ENCODE data around the gene ZNF785.
"Not testable (repeated sequence)": the region's sequence is repeated elsewhere in the genome, so short reads cannot be mapped to it uniquely, and the experiment has no call there.

Gene ZNF785

DNA sequence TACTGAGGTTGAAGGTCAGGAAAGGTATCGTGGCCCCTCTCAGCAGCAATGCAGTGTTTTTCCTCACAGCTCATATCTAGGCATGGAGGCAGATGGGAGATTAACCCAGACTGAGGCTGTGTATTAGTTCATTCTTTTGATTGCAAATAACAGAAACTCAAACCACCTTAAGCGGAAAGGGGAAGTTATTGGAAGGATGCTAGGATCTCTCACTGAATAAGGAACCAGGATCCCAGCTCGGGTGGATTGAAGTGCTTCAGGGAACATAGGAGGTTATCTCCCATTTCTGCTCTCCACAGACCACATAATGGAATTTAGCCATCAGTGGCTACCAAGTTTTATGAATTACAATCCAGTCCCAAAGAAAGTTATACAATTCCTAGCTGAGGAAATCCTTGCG, 16.5 kb upstream of the ZNF785 start:
- DNase-seq, result no peak

DNA sequence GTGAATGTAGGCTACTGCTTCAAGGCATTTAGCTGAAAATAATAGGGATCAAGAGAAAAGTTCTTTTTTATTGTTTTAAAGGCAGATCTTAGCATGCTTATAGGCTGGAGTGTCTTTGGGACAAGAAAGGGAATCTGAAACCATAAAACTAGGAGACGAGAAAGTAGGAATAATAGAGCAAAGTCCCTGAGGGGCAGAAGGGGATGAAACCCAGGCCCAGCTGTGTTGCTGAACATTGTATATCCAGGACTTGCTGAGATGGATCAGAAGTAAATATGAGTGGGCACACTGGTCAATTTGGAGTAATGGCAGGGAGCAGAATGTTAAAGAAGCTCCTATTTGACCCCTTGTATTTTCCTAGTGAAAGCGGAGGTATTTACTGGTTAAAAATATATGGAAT, 15.4 kb upstream of the ZNF785 start:
- DNase-seq, result no peak

DNA sequence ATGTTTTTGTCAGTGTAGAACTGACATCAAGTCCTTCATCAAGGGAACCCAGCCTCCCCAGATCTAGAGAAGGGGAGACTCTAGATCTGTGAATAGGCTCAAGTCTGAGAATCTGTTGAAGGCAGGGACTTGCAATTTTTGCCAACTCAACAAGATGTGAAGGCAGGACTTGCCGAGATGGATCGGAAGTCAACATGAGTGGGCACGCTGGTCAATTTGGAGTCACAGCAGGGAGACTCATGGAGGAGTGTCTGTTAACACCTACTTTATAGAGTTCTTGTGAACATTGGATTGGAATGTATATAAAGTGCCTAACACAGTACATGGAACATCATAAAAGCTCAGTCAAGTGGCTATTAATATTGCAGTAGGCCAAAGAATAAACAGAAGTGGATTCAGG, 14.7 kb upstream of the ZNF785 start:
- DNase-seq, result no peak

DNA sequence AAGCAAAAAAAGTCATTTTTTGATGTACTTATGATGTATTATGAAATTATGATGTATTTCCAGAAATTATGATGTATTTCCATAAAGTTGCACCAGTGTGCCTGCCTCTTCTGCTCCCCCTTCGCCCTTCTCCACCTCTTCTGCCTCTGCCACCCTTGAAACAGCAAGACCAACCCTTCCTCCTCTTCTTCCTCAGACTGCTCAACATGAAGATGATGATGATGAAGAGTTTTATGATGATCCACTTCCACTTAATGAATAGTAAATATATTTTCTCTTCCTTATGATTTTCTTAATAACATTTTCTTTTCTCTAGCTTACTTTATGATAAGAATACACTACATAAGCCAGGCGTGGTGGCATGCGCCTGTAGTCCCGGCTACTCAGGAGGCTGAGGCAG, 7.4 kb upstream of the ZNF785 start:
- no peak for DNase-seq

DNA sequence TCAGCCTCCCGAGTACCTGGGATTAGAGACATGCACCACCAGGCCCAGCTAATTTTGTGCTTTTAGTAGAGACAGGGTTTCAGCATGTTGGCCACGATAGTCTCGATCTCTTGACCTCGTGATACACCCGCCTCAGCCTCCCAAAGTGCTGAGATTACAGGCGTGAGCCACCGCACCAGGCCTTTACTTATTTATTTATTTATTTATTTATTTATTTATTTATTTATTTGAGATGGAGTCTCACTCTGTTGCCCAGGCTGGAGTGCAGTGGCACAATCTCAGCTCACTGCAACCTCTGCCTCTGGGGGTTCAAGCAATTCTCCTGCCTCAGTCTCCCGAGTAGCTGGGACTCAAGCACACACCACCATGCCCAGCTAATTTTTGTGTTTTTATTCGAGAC, 5.4 kb upstream of the ZNF785 start:
- DNase-seq, result not testable (repeated sequence)

DNA sequence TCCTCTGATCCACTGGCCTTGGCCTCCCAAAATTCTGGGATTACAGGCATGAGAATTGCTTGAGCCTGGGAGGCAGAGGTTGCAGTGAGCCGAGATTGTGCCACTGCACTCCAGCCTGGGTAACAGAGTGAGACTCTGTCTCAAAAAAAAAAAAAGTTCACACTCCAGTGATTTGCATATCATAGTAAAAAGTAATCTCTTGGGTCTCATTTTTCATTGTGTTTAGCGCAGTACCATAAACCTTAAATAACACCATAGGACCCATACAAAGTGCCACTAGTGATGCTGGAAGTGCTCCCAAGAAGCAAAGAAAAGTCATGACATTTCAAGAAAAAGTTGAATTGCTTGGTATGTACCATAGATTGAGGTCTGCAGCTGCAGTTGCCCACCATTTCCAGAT, 4.1 kb upstream of the ZNF785 start:
- DNase-seq, result not testable (repeated sequence)

DNA sequence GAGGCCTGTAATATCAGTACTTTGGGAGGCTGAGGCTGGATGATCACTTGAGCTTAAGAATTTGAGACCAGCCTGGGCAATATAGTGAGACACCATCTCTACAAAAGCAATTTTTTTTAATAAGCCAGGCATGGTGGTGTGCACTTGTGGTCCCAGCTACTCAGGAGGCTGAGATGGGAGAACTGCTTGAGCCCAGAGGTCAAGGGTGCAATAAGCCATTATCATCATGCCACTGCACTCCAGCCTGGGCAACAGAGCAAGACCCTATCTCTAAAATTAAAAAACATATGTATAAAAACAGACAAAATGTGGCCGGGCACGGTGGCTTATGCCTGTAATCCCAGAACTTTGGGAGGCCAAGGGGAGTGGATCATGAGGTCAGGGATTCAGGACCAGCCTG, 3.2 kb upstream of the ZNF785 start:
- no peak for DNase-seq

DNA sequence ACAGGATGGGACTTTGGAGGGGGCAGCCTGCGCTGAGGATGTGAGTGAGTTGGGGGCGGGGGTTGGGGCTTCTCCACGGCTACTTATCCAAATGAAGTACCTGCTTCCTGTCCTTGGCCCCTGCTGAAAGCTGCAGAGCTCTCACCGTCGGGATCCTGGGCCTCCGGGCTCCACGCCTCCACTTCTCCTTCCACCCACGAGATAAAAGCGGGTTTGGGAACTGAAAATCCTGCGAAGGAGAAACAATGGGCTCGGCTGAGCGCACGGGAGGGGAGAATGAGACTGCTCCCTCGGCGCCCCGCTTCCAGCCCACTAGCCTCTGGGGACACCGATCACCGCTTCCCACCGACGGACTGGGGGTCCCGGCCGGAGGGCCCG, 486 bp downstream of the ZNF785 start:
- DNase-seq, result peak; percentile 17

DNA sequence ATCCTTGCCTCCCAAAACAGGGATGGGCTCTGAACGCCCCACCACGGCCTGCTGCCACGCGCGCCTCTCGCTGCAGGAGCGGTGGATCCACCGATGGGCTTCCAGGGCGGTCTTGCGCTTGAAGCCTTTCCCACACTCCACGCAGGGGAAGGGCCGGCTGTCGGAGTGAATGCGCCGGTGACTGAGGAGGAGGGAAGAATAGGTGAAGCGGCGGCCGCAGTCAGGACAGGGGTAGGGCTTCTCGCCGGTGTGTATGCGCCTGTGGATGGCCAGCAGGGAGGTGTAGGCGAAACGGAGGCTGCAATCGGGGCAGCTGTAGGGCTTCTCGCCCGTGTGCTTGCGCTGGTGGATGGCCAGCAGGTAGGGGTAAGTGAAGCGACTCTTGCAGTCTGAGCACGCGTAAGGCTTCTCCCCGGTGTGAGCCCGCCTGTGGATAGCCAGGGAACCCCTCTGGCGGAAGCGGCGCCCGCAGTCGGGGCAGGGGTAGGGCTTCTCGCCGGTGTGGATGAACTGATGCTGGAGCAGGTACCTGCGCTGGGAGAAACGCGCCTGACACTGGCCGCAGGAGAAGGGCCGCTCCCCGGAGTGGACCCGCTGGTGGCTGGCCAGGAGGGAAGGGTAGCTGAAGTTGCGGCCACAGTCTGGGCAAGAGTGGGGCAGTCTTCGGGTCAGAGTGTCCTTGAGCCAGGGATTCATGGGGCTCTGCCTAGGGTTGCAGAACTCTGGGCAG, 2.7 kb downstream of the ZNF785 start:
- DNase-seq, result no peak

DNA sequence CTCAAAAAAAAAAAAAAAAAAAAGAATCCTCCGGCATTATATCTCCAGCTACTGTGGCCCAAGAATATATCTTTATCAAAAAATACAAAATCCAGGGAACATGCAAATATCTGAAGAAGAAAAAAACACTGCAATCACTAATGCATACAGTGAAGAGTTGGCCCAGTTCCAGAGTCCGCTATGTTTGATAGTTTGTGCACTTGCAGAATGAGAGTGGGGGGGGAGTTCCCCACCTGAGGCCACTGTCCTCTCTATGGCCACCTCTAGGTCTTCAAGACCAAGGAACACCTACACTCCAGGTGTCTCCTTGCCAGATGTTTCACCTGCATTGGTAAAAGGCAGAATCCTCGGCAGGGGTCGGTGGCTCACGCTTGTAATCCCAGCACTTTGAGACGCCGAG, 4.0 kb downstream of the ZNF785 start:
- no peak for DNase-seq

DNA sequence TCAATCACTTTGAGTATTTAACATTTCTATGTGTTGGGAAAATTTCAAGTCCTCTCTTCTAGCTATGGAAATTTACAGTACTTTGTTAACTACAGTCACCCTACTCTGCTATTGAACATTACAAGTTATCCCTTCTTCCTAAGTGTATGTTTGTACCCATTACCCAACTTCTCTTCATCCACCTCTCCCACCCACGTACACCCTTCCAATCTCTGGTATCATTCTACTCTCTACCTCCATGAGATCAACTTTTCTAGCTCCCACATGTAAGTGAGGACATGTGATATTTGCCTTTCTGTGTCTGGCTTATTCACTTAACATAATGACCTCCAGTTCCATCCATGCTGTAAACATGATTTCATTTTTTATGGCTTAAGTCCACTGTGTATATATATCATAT, 10.8 kb downstream of the ZNF785 start:
- no peak for DNase-seq

DNA sequence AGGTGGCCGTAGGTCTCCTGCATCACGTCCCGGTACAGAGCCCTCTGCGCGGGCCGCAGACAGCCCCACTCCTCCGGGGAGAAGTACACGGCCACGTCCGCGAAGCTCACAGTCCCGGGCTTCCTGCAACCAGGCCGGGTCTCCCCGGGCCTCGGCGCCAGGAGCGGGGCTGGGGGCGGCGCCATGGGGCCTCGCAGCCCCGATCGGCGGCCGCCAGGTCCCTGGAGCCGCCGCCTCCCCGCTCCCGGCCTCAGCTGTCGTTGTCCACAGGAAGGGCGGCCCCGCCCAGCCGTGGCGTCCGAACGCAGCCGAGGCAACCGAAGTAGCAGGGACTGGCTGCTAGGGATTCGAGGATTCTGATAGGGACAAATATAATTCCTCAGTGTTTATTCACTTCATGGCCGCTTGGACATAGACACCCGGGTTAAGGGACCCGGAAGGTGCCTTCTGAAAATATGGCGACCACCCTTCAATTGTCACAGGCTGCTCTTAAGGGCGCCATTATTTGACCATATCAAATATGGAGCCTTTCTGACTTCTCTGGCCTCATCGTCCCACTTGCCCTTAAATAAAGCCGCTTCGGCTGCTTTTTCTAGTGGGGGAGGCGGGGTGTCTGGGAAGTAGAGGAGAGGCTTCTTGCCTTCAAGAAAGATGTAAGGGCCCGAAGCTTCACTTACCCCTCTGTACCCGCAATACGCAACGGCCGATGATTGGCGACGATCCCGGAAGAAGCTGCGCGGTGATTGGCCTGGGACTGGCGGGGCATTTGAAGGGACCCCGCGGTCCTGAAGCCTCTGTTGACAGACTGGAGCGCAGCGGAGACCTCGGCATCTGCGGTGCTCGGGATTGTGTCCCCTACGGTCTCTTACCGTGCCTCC, 13.8 kb downstream of the ZNF785 start, which contains the start of gene ZNF688:
TSS of gene ZNF688 (minus strand) at position 270 of the 878 bp plus-strand sequence. CDS start at position 185, 85 bp downstream.
- peak; percentile 88 for DNase-seq

DNA sequence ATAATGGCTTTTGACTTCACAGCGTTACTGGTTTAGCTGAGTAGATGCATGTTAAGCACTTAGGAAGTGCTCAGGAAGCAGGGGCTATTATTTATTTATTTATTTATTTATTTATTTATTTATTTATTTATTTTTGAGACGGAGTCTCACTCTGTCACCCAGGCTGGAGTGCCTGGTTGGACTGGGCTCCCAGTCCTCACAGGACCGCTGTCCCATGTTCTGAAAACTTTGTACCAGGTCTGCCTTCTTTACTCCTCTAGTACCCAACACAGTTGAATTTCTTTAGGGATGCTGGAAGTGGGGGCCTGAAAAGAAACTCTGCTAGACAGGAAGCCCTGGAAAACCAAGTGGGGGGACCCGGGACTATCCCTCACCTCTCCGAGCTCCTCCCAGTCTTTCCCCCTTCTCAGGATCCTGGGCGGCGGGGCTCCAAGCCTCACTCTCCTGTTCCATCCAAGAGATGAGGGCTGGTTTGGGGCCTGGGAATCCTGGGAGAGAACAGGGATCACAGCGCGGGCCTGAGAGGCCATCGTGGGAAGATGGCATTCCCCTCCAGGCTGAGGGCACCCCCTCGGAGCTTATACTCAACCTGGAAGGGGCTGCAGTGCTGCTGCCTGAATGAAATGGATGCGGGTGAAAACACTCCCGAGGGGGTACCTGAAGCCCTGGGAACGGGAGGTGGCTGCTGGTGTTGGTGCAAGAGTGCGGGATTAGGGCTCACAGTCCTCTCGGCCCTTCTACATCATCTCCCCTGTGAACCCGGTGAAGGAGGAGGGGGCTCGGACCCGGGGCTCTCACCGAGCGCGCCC, 14.7 kb downstream of the ZNF785 start:
- no peak for DNase-seq

DNA sequence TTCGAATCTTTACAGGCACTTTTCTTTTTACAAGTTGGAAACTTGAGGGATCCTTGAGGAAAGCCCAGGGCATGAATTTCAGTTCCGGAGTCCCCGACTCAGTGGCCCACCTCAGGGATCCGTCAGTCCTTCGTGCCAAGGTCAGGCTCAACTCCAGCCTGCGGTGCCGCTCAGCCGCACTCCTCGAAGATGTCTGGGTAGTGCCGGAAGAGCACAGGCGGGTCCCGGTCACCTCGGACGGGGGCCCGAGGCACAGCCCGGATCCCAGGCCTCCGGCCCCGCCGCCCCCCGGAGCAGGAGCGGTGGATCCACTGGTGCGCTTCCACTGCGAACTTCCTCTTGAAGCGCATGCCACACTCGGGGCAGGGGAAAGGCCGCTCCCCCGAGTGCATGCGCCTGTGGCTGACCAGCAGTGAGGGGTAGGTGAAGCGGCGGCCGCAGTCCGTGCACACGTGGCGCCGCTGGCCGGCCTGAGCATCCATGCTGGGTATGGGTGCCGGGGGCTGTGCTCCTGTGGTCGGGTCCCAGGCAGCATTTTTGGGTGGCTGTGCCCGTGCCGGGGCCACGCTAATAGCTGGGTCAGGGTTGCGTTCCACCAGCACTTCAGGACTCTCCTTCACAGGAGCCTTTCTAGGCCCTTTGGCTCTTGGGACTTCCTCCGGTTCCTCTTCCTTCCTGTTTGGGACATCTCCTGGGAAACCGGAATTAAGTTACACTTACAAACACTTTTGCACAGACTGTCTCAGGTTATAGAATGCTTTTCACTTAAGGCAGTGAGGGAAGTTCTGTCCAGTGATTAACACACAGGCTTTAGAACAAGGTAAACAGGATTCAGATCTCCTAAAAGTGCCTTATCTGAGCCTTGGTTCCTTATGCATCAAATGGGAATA, 15.5 kb downstream of the ZNF785 start:
- no peak for DNase-seq

DNA sequence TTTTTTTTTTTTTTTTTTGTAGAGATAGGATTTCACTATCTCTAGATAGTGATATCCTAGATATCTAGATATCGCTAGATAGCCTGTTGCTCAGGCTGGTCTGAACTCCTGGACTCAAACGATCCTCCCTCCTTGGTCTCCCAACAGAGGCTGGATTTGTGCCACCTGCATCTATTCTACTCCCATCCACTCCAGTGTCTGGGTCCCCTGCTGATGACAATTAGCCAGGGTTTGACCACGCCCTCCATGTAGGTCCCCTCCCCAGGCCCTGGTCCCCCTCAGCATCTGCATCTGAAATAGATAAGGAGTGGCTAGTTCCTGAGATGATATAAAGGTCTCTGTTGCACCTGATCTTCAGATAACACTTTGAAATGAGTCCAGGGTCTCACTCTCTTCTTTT, 16.2 kb downstream of the ZNF785 start:
- no peak for DNase-seq

DNA sequence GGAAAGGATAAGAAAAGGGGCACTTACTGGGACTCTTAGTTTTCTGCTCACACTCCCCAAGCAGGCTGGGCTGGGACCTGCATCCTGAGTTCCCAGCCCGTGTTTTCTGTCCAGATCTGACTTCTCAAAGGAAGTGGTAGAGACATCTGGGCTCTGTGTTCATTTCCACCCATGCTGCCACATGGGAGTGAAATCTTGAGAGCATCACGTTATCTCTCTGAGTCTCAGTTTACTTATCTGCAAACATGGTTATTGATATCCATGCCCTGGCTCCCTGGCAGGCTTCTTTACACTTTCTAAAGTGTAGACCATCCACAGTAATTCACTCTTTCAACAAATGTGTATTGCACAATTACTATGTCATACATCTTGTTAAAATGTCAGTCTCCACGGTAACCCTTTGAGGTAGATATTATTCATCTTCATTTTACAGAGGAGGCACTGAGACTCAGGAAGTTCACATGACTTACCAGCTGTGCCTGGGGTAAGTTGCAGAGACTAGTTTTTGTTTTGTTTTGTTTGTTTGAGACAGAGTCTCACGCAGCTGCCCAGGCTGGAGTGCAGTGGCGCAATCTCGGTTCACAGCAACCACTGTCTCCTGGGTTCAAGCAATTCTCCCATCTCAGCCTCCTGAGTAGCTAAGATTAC, 17.4 kb downstream of the ZNF785 start:
- no peak for DNase-seq

DNA sequence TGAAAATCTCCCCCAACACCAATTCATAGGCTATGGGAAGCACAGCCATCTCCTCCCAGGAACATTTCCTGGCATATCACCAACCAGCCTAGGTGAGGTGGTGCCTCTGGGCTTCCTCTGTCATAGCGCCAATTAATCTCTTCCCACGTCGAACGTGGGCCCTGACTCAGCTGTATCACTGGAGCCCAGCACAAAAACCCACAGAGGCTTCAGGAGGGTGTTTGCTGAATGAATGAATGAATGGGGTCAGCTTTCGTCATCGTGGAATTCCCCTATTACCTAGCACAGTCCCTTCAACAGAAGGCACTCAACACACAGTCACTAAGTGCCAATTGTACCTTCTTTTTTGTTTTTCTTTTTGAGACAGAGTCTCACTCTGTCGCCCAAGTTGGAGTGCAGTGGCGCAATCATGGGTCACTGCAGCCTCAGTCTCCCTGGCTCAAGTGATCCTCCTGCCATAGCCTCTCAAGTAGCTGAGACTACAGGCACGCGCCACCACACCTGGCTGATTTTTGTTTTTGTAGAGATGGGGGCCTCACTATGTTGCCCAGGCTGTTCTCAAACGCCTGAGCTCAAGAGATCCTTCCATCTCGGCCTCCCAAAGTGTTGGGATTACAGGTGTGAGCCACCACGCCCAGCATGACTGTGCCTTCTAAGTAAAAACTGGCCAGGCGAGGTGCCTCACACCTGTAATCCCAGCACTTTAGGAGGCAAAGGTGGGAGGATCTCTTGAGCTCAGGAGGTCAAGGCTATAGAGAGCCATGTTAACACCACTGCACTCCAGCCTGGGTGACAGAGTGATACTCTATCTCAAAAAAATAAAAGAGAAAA, 18.1 kb downstream of the ZNF785 start:
- peak; percentile 54 for DNase-seq

DNA sequence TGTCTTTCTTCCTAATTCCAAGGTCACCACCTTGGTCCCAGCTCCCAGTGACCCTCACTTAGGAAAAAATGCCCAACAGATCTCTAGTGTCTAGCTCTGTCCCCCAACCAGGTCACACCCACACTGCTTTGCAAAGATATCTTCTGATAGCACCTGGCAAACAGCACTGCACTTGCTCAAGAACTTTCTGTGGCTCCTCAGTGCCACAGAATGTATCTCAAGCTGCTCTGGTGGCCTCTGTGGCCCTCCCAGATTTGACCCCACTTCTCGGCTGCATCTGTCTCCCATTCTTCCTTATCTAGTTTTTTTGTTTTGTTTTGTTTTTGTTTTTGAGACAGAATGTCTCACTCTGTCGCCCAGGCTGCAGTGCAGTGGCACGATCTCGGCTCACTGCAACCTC, 19.0 kb downstream of the ZNF785 start:
- DNase-seq, result no peak

DNA sequence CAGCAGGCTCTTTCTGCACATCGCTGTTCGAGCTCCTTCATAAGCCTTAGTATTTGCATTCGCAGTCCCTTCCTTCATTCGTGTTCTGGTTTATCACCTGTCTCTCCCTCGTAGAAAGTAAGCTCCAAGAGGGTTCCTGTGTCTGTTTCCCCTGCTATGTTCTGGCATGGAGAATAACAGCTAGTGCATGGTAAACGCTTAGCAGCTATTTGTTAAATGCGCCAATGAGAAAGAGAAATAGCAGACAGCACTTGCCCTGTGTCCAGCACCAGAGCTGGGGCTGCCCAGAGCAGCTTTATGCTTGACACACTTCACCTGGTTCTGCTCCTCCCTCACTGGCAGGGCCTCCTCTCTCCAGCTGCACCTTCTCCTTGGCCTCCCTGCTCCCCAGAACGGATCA, 19.5 kb downstream of the ZNF785 start:
- DNase-seq, result no peak

DNA sequence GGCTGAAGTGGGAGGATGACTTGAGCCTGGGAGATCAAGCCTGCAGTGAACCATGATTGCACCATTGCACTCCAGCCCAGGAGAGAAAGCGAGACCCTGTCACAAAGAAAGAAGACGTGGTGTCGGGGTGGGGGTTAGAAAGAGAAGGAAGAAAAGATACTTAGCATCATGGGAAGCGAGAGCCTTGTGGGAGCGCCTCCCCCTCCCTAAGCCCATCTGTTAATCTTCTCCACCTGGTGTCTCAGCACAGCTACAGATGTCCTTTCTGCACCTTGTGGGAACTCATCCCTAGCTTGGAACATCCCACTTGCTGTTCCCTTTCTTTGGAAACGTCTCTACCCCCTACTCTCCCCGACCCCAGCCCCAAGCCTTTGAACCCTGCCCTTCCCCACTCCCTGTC, 20.0 kb downstream of the ZNF785 start:
- DNase-seq, result no peak

DNA sequence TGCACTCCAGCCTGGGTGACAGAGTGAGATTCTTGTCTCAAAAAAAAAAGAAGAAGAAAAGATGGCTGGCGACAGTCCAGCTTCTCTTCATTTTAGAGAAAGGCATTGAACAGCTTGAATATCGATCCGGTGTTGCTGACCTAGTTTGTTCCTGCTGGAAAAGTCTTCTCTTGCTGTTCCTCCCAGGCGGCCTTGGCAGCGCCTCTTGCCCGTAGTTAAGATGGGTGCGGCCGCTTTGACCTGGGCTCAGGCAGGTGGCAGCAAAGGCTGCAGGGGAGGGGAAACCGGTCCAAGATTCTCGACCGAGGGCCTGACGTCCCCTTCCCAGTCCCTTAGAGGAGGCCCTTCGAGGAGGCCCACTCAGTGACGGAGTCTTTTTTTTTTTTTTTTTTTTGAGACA, 23.5 kb downstream of the ZNF785 start:
- no peak for DNase-seq
